Suprapubic skin (tissue), 4 donors: ENCODE data around the gene NT5M. TPM values are rescaled to one million over a fixed set of nuclear protein-coding genes. Genes with fewer than 3 reads are reported as not detected.

Source experiments
- DNase-seq, 2 donors: peaks; one replicate each; pipeline ENCODE4 v3.0.0-alpha.2; 2019; ENCODE audit warnings: low spot score in 2 of 2
- H3K27ac ChIP-seq: fragments of 200-600 bp; sonication (generic); one replicate; pipeline ENCODE4 v1.5.1; 2019
- H3K27me3 ChIP-seq: fragments of 200-600 bp; sonication (generic); one replicate; pipeline ENCODE4 v1.5.1; 2019
- H3K36me3 ChIP-seq: fragments of 200-600 bp; sonication (generic); one replicate; pipeline ENCODE4 v1.5.1; 2019
- H3K4me1 ChIP-seq: fragments of 200-600 bp; sonication (generic); one replicate; pipeline ENCODE4 v1.5.1; 2019
- H3K4me3 ChIP-seq: fragments of 200-600 bp; sonication (generic); one replicate; pipeline ENCODE4 v1.5.1; 2019; ENCODE audit warnings: mild to moderate bottlenecking
- H3K9me3 ChIP-seq: fragments of 200-600 bp; sonication (generic); one replicate; pipeline ENCODE4 v1.5.1; 2019
- CTCF ChIP-seq, 2 donors: fragments of 200-600 bp in 1 of 2; fragments of 450-650 bp in 1 of 2; sonication (generic) in 1 of 2; IDR thresholded peaks; one replicate each; pipeline ENCODE4 v1.5.1; 2016 to 2019; ENCODE audit warnings: antibody characterized with exemption in 2 of 2, mild to moderate bottlenecking in 1 of 2, moderate library complexity in 1 of 2
- EP300 ChIP-seq: sonication (generic); formaldehyde crosslinking; IDR thresholded peaks from one replicate; pipeline ENCODE4 v1.6.1; 2017; ENCODE audit warnings: antibody characterized with exemption
- POLR2A ChIP-seq, 2 donors: fragments of 450-650 bp; IDR thresholded peaks; one replicate each; pipeline ENCODE4 v1.6.1; 2017; ENCODE audit warnings: antibody characterized with exemption in 2 of 2, mild to moderate bottlenecking in 2 of 2, moderate library complexity in 2 of 2
- POLR2AphosphoS5 ChIP-seq, 3 donors: sonication (generic); formaldehyde crosslinking; IDR thresholded peaks; one replicate each; pipeline ENCODE4 v1.6.1; 2017; ENCODE audit warnings: antibody characterized with exemption in 3 of 3
- WGBS: methylation state at CpG from one replicate; pipeline ENCODE4 v1.1.5; 2018; 5-methylcytosine and 5-hydroxymethylcytosine counted together
- total RNA-seq, 4 donors: library from RNA; depleted of rRNA; stranded (reverse); fragments of >200 nt; gene quantifications; one replicate each; pipeline ENCODE4 v1.1.0, GENCODE V29; 2016

Gene NT5M
- total RNA-seq, 4 donors from 2014 or later, result 1.2 to 4.6 (median 1.9) TPM

GRCh38 chr17:17348872-17349723 is 45.9 kb downstream of the NT5M start:
- H3K27ac ChIP-seq, result no peak overlapping the region
- TF ChIP-seq POLR2AphosphoS5 (IDR thresholded peaks at IDR 0.05) (no peak), EP300 (no peak), POLR2A (IDR thresholded peaks at IDR 0.05) (no peak), CTCF (IDR thresholded peaks at IDR 0.05) (no peak)
- H3K9me3 ChIP-seq, result no peaks in the 10 kb centered on the region
- no peaks in the 10 kb centered on the region for H3K36me3 ChIP-seq
- no peak overlapping the region for H3K4me3 ChIP-seq
- H3K27me3 ChIP-seq, result no peaks in the 10 kb centered on the region
- H3K4me1 ChIP-seq, result no peaks in the 10 kb centered on the region
- peak; percentile 46 to 58 for DNase-seq
- 61% methylated on average over 5 of the region's 11 CpGs for WGBS

GRCh38 chr17:17349724-17350106 is 46.5 kb downstream of the NT5M start:
- H3K4me1 ChIP-seq, result no peaks in the 10 kb centered on the region
- no peaks in the 10 kb centered on the region for H3K36me3 ChIP-seq
- DNase-seq, result peak; percentile 47 to 73
- no peak overlapping the region for H3K4me3 ChIP-seq
- no peak overlapping the region for H3K27ac ChIP-seq
- H3K9me3 ChIP-seq, result no peaks in the 10 kb centered on the region
- no peaks in the 10 kb centered on the region for H3K27me3 ChIP-seq
- WGBS, result 65% methylated on average over 14 of the region's 14 CpGs
- TF ChIP-seq EP300 (no peak), CTCF (IDR thresholded peaks at IDR 0.05) (no peak), POLR2A (IDR thresholded peaks at IDR 0.05) (no peak), POLR2AphosphoS5 (IDR thresholded peaks at IDR 0.05) (no peak)

GRCh38 chr17:17350491-17351355 is 47.5 kb downstream of the NT5M start:
- Histone ChIP-seq H3K27ac (no peak overlapping the region), H3K9me3 (no peaks in the 10 kb centered on the region), H3K4me3 (no peak overlapping the region), H3K4me1 (peaks cover 9% of the 10 kb centered on the region), H3K27me3 (no peaks in the 10 kb centered on the region), H3K36me3 (no peaks in the 10 kb centered on the region)
- 75% methylated on average over 2 of the region's 19 CpGs for WGBS
- TF ChIP-seq EP300 (no peak), POLR2AphosphoS5 (IDR thresholded peaks at IDR 0.05) (no peak), POLR2A (IDR thresholded peaks at IDR 0.05) (no peak), CTCF (IDR thresholded peaks at IDR 0.05) (no peak)
- peak in 1 of 2 donors; percentile 77 for DNase-seq

- Histone ChIP-seq H3K4me1 (peaks cover 11% of the 10 kb centered on the region), H3K36me3 (no peaks in the 10 kb centered on the region), H3K27me3 (no peaks in the 10 kb centered on the region), H3K4me3 (no peak overlapping the region), H3K27ac (no peak overlapping the region), H3K9me3 (no peaks in the 10 kb centered on the region)
- TF ChIP-seq POLR2AphosphoS5 (IDR thresholded peaks at IDR 0.05) (no peak), CTCF (IDR thresholded peaks at IDR 0.05) (no peak), EP300 (no peak), POLR2A (IDR thresholded peaks at IDR 0.05) (no peak)
- 79% methylated on average over 11 of the region's 16 CpGs for WGBS
- DNase-seq, result peak in 1 of 2 donors; percentile 43
Observed at GRCh38 chr17:17351356-17351891, 48.3 kb downstream of the NT5M start.
